SK-N-SH treated with all-trans-retinoic acid at 6 μM for 48 hours (cell line): ENCODE measurements around the gene PABPN1L.

Source experiments
- ATAC-seq: fragments of 200-7000 bp; cut with Tn5 transposase; 3 replicates; pipeline ENCODE4 v1.9.1; 2020; ENCODE audit warnings: mild to moderate bottlenecking, moderate library complexity
- ARNTL ChIP-seq: fragments of 450-650 bp; formaldehyde crosslinking; IDR thresholded peaks from 2 replicates; pipeline ENCODE4 v1.5.0; 2020; ENCODE audit warnings: low read depth, mild to moderate bottlenecking, moderate library complexity, borderline replicate concordance
- BACH2 ChIP-seq: fragments of 250-450 bp; sonication (Bioruptor Pico); IDR thresholded peaks from 2 replicates; pipeline ENCODE4 v1.9.0; 2021; ENCODE audit warnings: mild to moderate bottlenecking, borderline replicate concordance
- CSDC2 ChIP-seq: fragments of 250-450 bp; sonication (Bioruptor Pico); IDR thresholded peaks from 2 replicates; pipeline ENCODE4 v1.5.0; 2020; ENCODE audit warnings: mild to moderate bottlenecking, moderate library complexity
- ESRRG ChIP-seq: fragments of 250-450 bp; sonication (Bioruptor Pico); IDR thresholded peaks from 2 replicates; pipeline ENCODE4 v1.6.1; 2021; ENCODE audit warnings: mild to moderate bottlenecking
- GLIS3 ChIP-seq: fragments of 250-450 bp; sonication (Bioruptor Pico); IDR thresholded peaks from 2 replicates; pipeline ENCODE4 v1.5.0; 2020; ENCODE audit warnings: mild to moderate bottlenecking, moderate library complexity
- ISL1 ChIP-seq: fragments of 250-450 bp; sonication (Bioruptor Pico); IDR thresholded peaks from 2 replicates; pipeline ENCODE4 v2.1.2; 2022; ENCODE audit warnings: mild to moderate bottlenecking, moderate library complexity
- OSR1 ChIP-seq: fragments of 250-450 bp; sonication (Bioruptor Pico); IDR thresholded peaks from 2 replicates; pipeline ENCODE4 v1.8.0; 2022; ENCODE audit warnings: moderate library complexity, mild to moderate bottlenecking, inconsistent platforms
- PATZ1 ChIP-seq: fragments of 250-450 bp; sonication (Bioruptor Pico); IDR thresholded peaks from 2 replicates; pipeline ENCODE4 v1.8.0; 2020; ENCODE audit warnings: mild to moderate bottlenecking, moderate library complexity, borderline replicate concordance
- PPARA ChIP-seq: fragments of 250-450 bp; sonication (Bioruptor Pico); IDR thresholded peaks from 2 replicates; pipeline ENCODE4 v1.5.0; 2020; ENCODE audit warnings: mild to moderate bottlenecking, borderline replicate concordance
- RARB ChIP-seq: fragments of 250-450 bp; sonication (Bioruptor Pico); IDR thresholded peaks from 2 replicates; pipeline ENCODE4 v1.8.0; 2021; ENCODE audit warnings: mild to moderate bottlenecking, moderate library complexity
- SNAI2 ChIP-seq: fragments of 250-450 bp; sonication (Bioruptor Pico); IDR thresholded peaks from 2 replicates; pipeline ENCODE4 v1.5.0; 2020; ENCODE audit warnings: mild to moderate bottlenecking, moderate library complexity
- TCF4 ChIP-seq: fragments of 250-450 bp; sonication (Bioruptor Pico); IDR thresholded peaks from 2 replicates; pipeline ENCODE4 v1.8.0; 2021; ENCODE audit warnings: mild to moderate bottlenecking, moderate library complexity, borderline replicate concordance
- TOX ChIP-seq: fragments of 250-450 bp; sonication (Bioruptor Pico); IDR thresholded peaks from 2 replicates; pipeline ENCODE4 v1.8.0; 2021; ENCODE audit warnings: mild to moderate bottlenecking, moderate library complexity, borderline replicate concordance
- ZC3H10 ChIP-seq: fragments of 250-450 bp; sonication (Bioruptor Pico); IDR thresholded peaks from 2 replicates; pipeline ENCODE4 v1.5.1; 2021; ENCODE audit warnings: mild to moderate bottlenecking, moderate library complexity
- ZFP3 ChIP-seq: fragments of 250-450 bp; sonication (Bioruptor Pico); IDR thresholded peaks from 2 replicates; pipeline ENCODE4 v1.5.0; 2020; ENCODE audit warnings: mild to moderate bottlenecking, moderate library complexity
- ZFP30 ChIP-seq: fragments of 450-650 bp; formaldehyde crosslinking; IDR thresholded peaks from 2 replicates; pipeline ENCODE4 v1.5.0; 2022; ENCODE audit warnings: mild to moderate bottlenecking, moderate library complexity
- ZNF565 ChIP-seq: fragments of 450-650 bp; formaldehyde crosslinking; conservative IDR thresholded peaks from 2 replicates; pipeline ENCODE4 v1.5.0; 2020; ENCODE audit warnings: low read depth, mild to moderate bottlenecking, moderate library complexity
- ZNF70 ChIP-seq: fragments of 450-650 bp; formaldehyde crosslinking; IDR thresholded peaks from 2 replicates; pipeline ENCODE4 v1.5.0; 2020; ENCODE audit warnings: mild to moderate bottlenecking, moderate library complexity
- ZNF8 ChIP-seq: fragments of 450-650 bp; formaldehyde crosslinking; IDR thresholded peaks from 2 replicates; pipeline ENCODE4 v1.5.0; 2020; ENCODE audit warnings: mild to moderate bottlenecking, moderate library complexity
- TF ChIP-seq, protein P1 (sequence below): fragments of 250-450 bp; sonication (Bioruptor Pico); IDR thresholded peaks from 2 replicates; pipeline ENCODE4 v1.5.0; 2020; ENCODE audit warnings: mild to moderate bottlenecking, moderate library complexity
- TF ChIP-seq, protein P2 (sequence below): fragments of 250-450 bp; sonication (Bioruptor Pico); IDR thresholded peaks from 2 replicates; pipeline ENCODE4 v1.8.0; 2021; ENCODE audit warnings: low read depth, mild to moderate bottlenecking, moderate library complexity, borderline replicate concordance

Gene PABPN1L

DNA sequence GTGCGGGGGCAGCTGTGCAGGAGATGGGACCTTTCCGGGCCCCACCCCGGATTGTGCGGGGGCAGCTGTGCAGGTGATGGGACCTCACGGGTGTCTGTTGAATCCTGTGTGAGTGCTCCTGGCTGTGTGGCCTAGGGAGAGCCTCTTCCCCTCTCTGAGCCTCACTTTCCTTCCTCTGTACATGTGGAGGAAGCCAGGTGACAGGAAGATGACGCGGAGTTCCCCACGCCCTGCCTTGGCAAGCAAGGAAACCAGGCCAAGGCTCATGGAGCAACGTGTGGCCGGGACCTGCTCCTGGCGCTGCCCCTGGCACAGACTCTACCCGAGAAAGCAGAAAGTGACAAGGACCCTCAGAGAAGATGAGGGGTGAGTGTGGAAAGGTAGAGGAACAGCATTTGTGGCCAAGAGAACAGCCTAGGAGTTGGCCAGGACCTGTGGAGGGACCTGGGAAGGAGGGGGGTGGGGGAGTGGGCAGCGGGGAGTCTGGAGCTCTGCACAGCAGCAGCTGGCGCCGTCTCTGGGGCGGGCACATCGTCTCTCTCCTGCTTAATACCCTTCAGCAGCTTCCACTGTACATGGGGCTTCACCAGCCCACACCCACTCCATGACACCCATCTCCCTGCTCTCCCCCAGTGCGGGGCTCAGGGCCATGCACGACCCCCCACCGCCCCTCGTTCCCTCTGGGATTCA, 38.4 kb upstream of the PABPN1L start:
- no peak for ATAC-seq

GRCh38 chr16:88903267-88903666, 36.8 kb upstream of the PABPN1L start:
- no peak for TF ChIP-seq ZC3H10 (CRISPR knock-in tag)
- TF ChIP-seq ESRRG (CRISPR knock-in tag) = no peak
- no peak for TF ChIP-seq PATZ1
- TF ChIP-seq ARNTL (CRISPR knock-in tag) = no peak
- no peak for TF ChIP-seq CSDC2 (CRISPR knock-in tag)
- TF ChIP-seq TOX = no peak
- TF ChIP-seq, protein P1, sequence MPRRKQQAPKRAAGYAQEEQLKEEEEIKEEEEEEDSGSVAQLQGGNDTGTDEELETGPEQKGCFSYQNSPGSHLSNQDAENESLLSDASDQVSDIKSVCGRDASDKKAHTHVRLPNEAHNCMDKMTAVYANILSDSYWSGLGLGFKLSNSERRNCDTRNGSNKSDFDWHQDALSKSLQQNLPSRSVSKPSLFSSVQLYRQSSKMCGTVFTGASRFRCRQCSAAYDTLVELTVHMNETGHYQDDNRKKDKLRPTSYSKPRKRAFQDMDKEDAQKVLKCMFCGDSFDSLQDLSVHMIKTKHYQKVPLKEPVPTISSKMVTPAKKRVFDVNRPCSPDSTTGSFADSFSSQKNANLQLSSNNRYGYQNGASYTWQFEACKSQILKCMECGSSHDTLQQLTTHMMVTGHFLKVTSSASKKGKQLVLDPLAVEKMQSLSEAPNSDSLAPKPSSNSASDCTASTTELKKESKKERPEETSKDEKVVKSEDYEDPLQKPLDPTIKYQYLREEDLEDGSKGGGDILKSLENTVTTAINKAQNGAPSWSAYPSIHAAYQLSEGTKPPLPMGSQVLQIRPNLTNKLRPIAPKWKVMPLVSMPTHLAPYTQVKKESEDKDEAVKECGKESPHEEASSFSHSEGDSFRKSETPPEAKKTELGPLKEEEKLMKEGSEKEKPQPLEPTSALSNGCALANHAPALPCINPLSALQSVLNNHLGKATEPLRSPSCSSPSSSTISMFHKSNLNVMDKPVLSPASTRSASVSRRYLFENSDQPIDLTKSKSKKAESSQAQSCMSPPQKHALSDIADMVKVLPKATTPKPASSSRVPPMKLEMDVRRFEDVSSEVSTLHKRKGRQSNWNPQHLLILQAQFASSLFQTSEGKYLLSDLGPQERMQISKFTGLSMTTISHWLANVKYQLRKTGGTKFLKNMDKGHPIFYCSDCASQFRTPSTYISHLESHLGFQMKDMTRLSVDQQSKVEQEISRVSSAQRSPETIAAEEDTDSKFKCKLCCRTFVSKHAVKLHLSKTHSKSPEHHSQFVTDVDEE = no peak
- TF ChIP-seq OSR1 (CRISPR knock-in tag) = no peak
- TF ChIP-seq ZNF70 (CRISPR knock-in tag) = no peak
- TF ChIP-seq ZNF8 = no peak
- no peak for TF ChIP-seq GLIS3 (CRISPR knock-in tag)
- TF ChIP-seq ZNF565 (CRISPR knock-in tag) = no peak
- TF ChIP-seq, protein P2, sequence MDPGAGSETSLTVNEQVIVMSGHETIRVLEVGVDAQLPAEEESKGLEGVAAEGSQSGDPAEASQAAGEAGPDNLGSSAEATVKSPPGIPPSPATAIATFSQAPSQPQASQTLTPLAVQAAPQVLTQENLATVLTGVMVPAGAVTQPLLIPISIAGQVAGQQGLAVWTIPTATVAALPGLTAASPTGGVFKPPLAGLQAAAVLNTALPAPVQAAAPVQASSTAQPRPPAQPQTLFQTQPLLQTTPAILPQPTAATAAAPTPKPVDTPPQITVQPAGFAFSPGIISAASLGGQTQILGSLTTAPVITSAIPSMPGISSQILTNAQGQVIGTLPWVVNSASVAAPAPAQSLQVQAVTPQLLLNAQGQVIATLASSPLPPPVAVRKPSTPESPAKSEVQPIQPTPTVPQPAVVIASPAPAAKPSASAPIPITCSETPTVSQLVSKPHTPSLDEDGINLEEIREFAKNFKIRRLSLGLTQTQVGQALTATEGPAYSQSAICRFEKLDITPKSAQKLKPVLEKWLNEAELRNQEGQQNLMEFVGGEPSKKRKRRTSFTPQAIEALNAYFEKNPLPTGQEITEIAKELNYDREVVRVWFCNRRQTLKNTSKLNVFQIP (CRISPR knock-in tag) = no peak
- TF ChIP-seq PPARA = no peak
- no peak for TF ChIP-seq RARB (CRISPR knock-in tag)
- no peak for TF ChIP-seq TCF4 (CRISPR knock-in tag)
- TF ChIP-seq ZFP30 (CRISPR knock-in tag) = no peak
- TF ChIP-seq BACH2 (CRISPR knock-in tag) = no peak
- no peak for TF ChIP-seq ZFP3 (CRISPR knock-in tag)
- no peak for TF ChIP-seq ISL1 (CRISPR knock-in tag)
- TF ChIP-seq, all 23 proteins: peak for 0
- no peak for ATAC-seq

More for the DNA sequence above, 38.4 kb upstream of the PABPN1L start:
- TF ChIP-seq, protein P2 (CRISPR knock-in tag) = no peak
- TF ChIP-seq GLIS3 (CRISPR knock-in tag) (no peak), ESRRG (CRISPR knock-in tag) (no peak), ZC3H10 (CRISPR knock-in tag) (no peak), ZNF565 (CRISPR knock-in tag) (no peak), SNAI2 (no peak), ZNF8 (no peak), ZFP30 (CRISPR knock-in tag) (no peak), BACH2 (CRISPR knock-in tag) (no peak), PPARA (no peak), PATZ1 (no peak), CSDC2 (CRISPR knock-in tag) (no peak), RARB (CRISPR knock-in tag) (no peak)
- TF ChIP-seq, all 23 proteins: peak for 0
